Endothelial cell of umbilical vein (primary cell): ENCODE measurements around the gene CIBAR2. TPM values are rescaled to one million over a fixed set of nuclear protein-coding genes. Genes with fewer than 3 reads are reported as not detected.

Experiments
- BruUV-seq: library from RNA; stranded (reverse); fragments of 400-500 nt; replicated peaks from 2 replicates; lab custom pipeline; 2021; lab: Mats Ljungman, UMichigan
- CTCF ChIA-PET: fragments of 300-600, 350-600 bp; sonication (Branson Sonifier 250); formaldehyde crosslinking; loops from one replicate; lab custom pipeline; 2021; ENCODE audit warnings: antibody characterized with exemption, inconsistent platforms; lab: Charles Lee
- POLR2A ChIA-PET: fragments of 300-600, 350-600 bp; sonication (Branson Sonifier 250); formaldehyde crosslinking; loops from one replicate; lab custom pipeline; 2021; ENCODE audit warnings: antibody characterized with exemption, inconsistent platforms; lab: Charles Lee
- DNase-seq: peaks from one replicate; pipeline ENCODE4 v3.0.0-alpha.2; 2011; ENCODE audit warnings: low read depth, low spot score
- FAIRE-seq: peaks from 2 replicates; lab custom pipeline; 2011; peaks lifted over from hg19 to GRCh38; lab: Jason Lieb, UNC
- H2AFZ ChIP-seq: 2 replicates; pipeline ENCODE4 v1.6.0; 2012; ENCODE audit warnings: low read depth, low read length, control low read depth, inconsistent platforms
- H3K27ac ChIP-seq: 2 replicates; pipeline ENCODE4 v1.5.1; 2011; ENCODE audit warnings: low read depth, mild to moderate bottlenecking, control low read depth, low read length, moderate library complexity; ENCODE audit not compliant: insufficient read depth
- H3K27me3 ChIP-seq, 2 experiments: 2 replicates each; pipeline versions ENCODE4 v1.6.0 to v1.6.1; 2011; ENCODE audit warnings: low read length in 2 of 2, mixed read lengths in 1 of 2; ENCODE audit not compliant: control insufficient read depth in 2 of 2, insufficient read depth in 2 of 2
- H3K36me3 ChIP-seq, 2 experiments: 2 replicates in 1 of 2; 3 replicates in 1 of 2; pipeline ENCODE4 v1.5.1; 2011; ENCODE audit warnings: low read length in 2 of 2, mild to moderate bottlenecking in 1 of 2, moderate library complexity in 1 of 2; ENCODE audit not compliant: control insufficient read depth in 2 of 2, insufficient read depth in 2 of 2; ENCODE audit errors: extremely low read depth in 1 of 2
- H3K4me1 ChIP-seq: 3 replicates; pipeline ENCODE4 v1.5.1; 2011; ENCODE audit warnings: mild to moderate bottlenecking, low read length; ENCODE audit not compliant: control insufficient read depth, insufficient read depth; ENCODE audit errors: extremely low read depth
- H3K4me2 ChIP-seq: 2 replicates; pipeline ENCODE4 v1.6.1; 2011; ENCODE audit warnings: low read length, control low read depth, mixed read lengths; ENCODE audit not compliant: insufficient read depth
- H3K4me3 ChIP-seq, 3 experiments: fragments of 200-600 bp in 1 of 3; sonication (generic), shearing (Covaris generic) in 1 of 3; replicated peaks in 1 of 3; 2 replicates each; pipeline ENCODE4 v1.5.1; 2011 to 2016; ENCODE audit warnings: control low read depth in 3 of 3, low read length in 3 of 3, mild to moderate bottlenecking in 2 of 3, inconsistent platforms in 1 of 3, low read depth in 1 of 3, moderate library complexity in 1 of 3; ENCODE audit not compliant: insufficient read depth in 1 of 3
- H3K79me2 ChIP-seq: 2 replicates; pipeline ENCODE4 v1.6.0; 2012; ENCODE audit warnings: low read length, inconsistent platforms; ENCODE audit not compliant: control insufficient read depth, insufficient read depth
- H3K9ac ChIP-seq: replicated peaks from 2 replicates; pipeline ENCODE3; 2011; ENCODE audit warnings: low read length, control low read depth; ENCODE audit not compliant: insufficient read depth; ENCODE audit errors: extremely low read depth
- H3K9me1 ChIP-seq: replicated peaks from 3 replicates; pipeline ENCODE4 v1.6.0; 2011; ENCODE audit warnings: mild to moderate bottlenecking, low read length; ENCODE audit not compliant: control insufficient read depth, insufficient read depth; ENCODE audit errors: extremely low read depth
- H3K9me3 ChIP-seq: replicated peaks from 2 replicates; pipeline ENCODE4 v1.5.1; 2012; ENCODE audit warnings: low read length, inconsistent platforms; ENCODE audit not compliant: control insufficient read depth, insufficient read depth
- H4K20me1 ChIP-seq: replicated peaks from 2 replicates; pipeline ENCODE3; 2011; ENCODE audit warnings: mild to moderate bottlenecking, low read length; ENCODE audit not compliant: control insufficient read depth, insufficient read depth; ENCODE audit errors: extremely low read depth
- CTCF ChIP-seq, 2 donors: IDR thresholded peaks; 1 replicate in 1 of 2; 2 replicates in 1 of 2; pipeline ENCODE4 v1.5.1; 2011; ENCODE audit warnings: low read length in 2 of 2, mild to moderate bottlenecking in 2 of 2, moderate library complexity in 2 of 2, control low read depth in 1 of 2, inconsistent platforms in 1 of 2, low read depth in 1 of 2; ENCODE audit not compliant: insufficient read depth in 1 of 2; ENCODE audit errors: extremely low read depth in 1 of 2
- EZH2 ChIP-seq: IDR thresholded peaks from 2 replicates; pipeline ENCODE4 v1.6.1; 2012; ENCODE audit warnings: borderline replicate concordance, low read depth, mild to moderate bottlenecking, moderate library complexity, low read length, inconsistent platforms; ENCODE audit not compliant: severe bottlenecking
- FOS ChIP-seq: IDR thresholded peaks from 2 replicates; pipeline ENCODE4 v1.6.1; 2011; ENCODE audit warnings: mild to moderate bottlenecking, low read length, moderate library complexity, borderline replicate concordance; ENCODE audit not compliant: insufficient read depth
- GATA2 ChIP-seq: IDR thresholded peaks from 2 replicates; pipeline ENCODE4 v1.7.0; 2011; ENCODE audit warnings: low read depth, mild to moderate bottlenecking, moderate library complexity, mixed read lengths, low read length; ENCODE audit not compliant: insufficient read length, insufficient read depth
- JUN ChIP-seq: IDR thresholded peaks from 2 replicates; pipeline ENCODE4 v1.6.1; 2011; ENCODE audit warnings: borderline replicate concordance, low read depth; ENCODE audit not compliant: insufficient read length, insufficient read depth
- MAX ChIP-seq: IDR thresholded peaks from 2 replicates; pipeline ENCODE4 v1.6.1; 2011; ENCODE audit not compliant: insufficient read depth, insufficient read length
- MYC ChIP-seq: IDR thresholded peaks from one replicate; pipeline ENCODE4 v1.6.1; 2011; ENCODE audit warnings: mild to moderate bottlenecking, low read depth, low read length
- POLR2A ChIP-seq: IDR thresholded peaks from 2 replicates; pipeline ENCODE4 v1.6.1; 2012; ENCODE audit warnings: low read depth, mild to moderate bottlenecking, control low read depth, low read length
- POLR2AphosphoS5 ChIP-seq: IDR thresholded peaks from 2 replicates; pipeline ENCODE4 v1.6.1; 2012; ENCODE audit warnings: low read depth, mild to moderate bottlenecking, control low read depth, low read length, moderate library complexity; ENCODE audit not compliant: insufficient read depth
- dilution Hi-C: fragments of 300-500 bp; cut with MboI; formaldehyde crosslinking; loops from one replicate; pipeline ENCODE4 v1.15.0; 2019; ENCODE audit warnings: low sequenced_read_pairs; ENCODE audit not compliant: extremely low pct_ligation_motif_present
- intact Hi-C: fragments of 100-400 bp; cut with micrococcal nuclease; formaldehyde crosslinking; loops from one replicate; pipeline ENCODE4 v1.10.0; 2022
- polyA plus RNA-seq, 4 experiments: library from polyadenylated mRNA; depleted of rRNA in 3 of 4; stranded (reverse) in 3 of 4; unstranded in 1 of 4; fragments of >200 nt; gene quantifications; 2 replicates each; pipeline versions ENCODE4 v1.2.1 to v1.2.3, GENCODE V29; 2011 to 2012; ENCODE audit warnings: missing spikeins in 1 of 4
- total RNA-seq: library from RNA; stranded (reverse); gene quantifications from 2 replicates; pipeline ENCODE4 v1.2.3, GENCODE V29; 2021

Gene CIBAR2
- total and polyA plus RNA-seq, 2 donors (not counting 3 experiments of a cell fraction or from before 2014, with no cell fraction given): 0.07 TPM; not detected in 1

GRCh38 chr16:85151079-85151602 lies 38.9 kb upstream of the CIBAR2 start:
- DNase-seq: no peak
- Histone ChIP-seq H3K27me3 (no peaks in the 10 kb centered on the region), H3K36me3 (no peaks in the 10 kb centered on the region), H2AFZ (peak overlapping the region; percentile 25), H3K9me3 (no peaks in the 10 kb centered on the region), H3K4me3 (no peak overlapping the region), H3K4me2 (no peak overlapping the region), H3K27ac (no peak overlapping the region), H3K4me1 (peaks cover 14% of the 10 kb centered on the region), H3K9ac (no peak overlapping the region), H3K79me2 (no peaks in the 10 kb centered on the region), H3K9me1 (no peaks in the 10 kb centered on the region), H4K20me1 (no peaks in the 10 kb centered on the region)
- ChIA-PET POLR2A (no interaction called here), CTCF (interaction anchor here (0.8 to 2.8 kb wide), 4 partner anchors 21 to 102 kb away, joined by 3 to 13 read pairs (median 4); no protein-coding TSS in a partner anchor)
- no TSS peak for BruUV-seq
- no peak for FAIRE-seq
- dilution Hi-C loops: no loop called here
- intact Hi-C loops: no loop called here
- TF ChIP-seq CTCF (IDR thresholded peaks at IDR 0.05; ENCODE audit: extremely low read depth in 1 of 2, insufficient read depth in 1 of 2, low read depth in 1 of 2, low read length in 2 of 2) (no peak), FOS (no peak), JUN (no peak), EZH2 (no peak), POLR2AphosphoS5 (no peak), POLR2A (no peak), MYC (no peak), GATA2 (no peak), MAX (no peak)
